Activated T-cell treated with anti-CD3 and anti-CD28 coated beads, Interleukin-2, amount 50 U/mL, for 48 hours (primary cell): ENCODE data around the gene ABITRAM.
"Not testable (repeated sequence)": the region's sequence is repeated elsewhere in the genome, so short reads cannot be mapped to it uniquely, and the experiment has no call there.

Source experiments
- DNase-seq, 2 experiments: peaks; one replicate each; pipeline ENCODE4 v3.0.0-alpha.2; 2020

Gene ABITRAM

GRCh38 chr9:108934323-108934893 is at the start of gene ABITRAM:
Gene ABITRAM, plus strand, starts transcription at chr9:108934400. Its CDS starts 87 bp downstream, at chr9:108934487.
- peak in 1 of 2 experiments; percentile 82 for DNase-seq

DNA sequence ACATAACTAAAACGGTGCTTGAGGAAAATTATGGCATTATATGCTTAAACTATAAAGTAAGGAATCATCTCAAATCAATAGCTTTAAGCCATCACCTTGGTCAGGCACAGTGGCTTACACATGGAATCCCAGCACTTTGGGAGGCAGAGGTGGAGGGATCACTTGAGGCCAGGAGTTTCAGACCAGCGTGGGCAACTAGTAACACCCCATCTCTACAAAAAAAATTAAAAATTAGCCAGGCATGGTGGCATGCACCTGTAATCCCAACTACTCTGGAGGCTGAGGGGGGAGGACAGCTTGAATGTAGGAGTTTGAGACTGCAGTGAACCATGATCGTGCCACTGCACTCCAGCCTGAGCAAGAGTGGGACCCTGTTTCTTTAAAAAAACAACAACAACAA is 49.5 kb upstream of the ABITRAM start:
- no peak for DNase-seq

DNA sequence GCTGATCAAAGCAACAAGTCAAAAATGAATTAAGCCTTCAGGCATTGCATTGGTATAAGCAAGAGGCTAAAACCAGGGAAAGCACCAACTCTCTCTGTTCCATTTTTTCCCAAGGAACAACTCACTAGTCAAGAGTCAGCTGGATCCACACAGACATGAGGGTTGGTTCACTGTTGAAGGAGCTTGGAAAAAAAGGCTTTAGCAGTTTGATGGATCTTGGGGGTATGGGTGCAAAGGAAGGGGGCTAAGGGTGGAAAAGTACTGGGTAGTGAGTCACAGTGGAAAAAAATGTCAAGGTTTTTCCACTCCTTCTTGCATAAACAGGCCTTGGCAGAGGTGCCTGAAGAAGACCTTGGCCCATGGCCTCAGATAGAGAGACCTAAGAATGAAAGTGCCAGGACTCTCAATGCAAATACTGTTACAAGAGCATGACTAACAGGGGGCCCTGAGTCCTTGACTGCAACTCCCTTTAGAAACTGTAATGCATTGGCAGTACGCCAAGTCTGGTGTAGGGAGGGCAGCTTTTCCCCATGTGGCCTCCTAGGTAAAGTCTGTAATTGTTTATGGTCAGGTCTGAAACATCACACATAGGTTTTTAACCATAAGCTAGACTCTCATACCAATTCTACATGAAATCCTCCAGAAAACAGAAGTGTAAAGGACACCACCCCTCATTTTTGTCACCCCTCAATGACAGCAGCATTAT is 48.4 kb upstream of the ABITRAM start:
- peak; percentile 57 to 65 for DNase-seq

DNA sequence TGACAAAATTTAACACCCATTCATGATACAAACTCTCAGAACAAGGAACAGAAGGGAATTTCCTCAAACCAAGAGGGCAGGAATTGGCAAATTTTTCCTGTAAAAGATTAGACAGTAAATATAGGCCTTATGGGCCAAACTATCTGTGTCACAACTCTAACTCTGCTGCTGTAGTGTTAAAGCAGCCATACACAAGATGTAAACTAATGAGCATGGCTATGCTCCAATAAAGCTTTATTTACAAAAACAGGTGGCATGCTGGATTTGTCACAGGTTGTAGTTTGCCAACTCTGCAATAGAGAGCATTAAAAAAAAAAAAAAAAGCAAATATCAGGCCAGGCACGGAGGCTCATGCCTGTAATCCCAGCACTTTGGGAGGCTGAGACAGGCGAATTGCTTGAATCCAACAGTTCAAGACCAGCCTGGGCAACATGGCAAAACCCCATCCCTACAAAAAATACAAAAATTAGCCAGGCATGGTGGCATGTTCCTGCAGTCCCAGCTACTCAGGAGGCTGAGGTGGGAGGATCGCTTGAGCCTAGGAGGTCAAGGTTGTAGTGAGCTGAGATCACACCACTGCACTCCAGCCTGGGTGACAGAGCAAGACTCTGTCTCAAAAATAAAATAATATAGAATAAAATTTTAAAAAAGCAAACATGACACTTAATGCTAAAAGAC is 47.5 kb upstream of the ABITRAM start:
- not testable (repeated sequence) for DNase-seq

GRCh38 chr9:108889649-108890067 is 44.5 kb upstream of the ABITRAM start:
- no peak for DNase-seq

- DNase-seq = no peak
Observed at GRCh38 chr9:108894225-108894997, 39.8 kb upstream of the ABITRAM start.

- DNase-seq = no peak
Observed at GRCh38 chr9:108897324-108898096, 36.7 kb upstream of the ABITRAM start.

GRCh38 chr9:108899023-108899695 is 35.0 kb upstream of the ABITRAM start:
- not testable (repeated sequence) for DNase-seq

GRCh38 chr9:108900176-108900575 is 34.0 kb upstream of the ABITRAM start:
- DNase-seq = no peak

DNA sequence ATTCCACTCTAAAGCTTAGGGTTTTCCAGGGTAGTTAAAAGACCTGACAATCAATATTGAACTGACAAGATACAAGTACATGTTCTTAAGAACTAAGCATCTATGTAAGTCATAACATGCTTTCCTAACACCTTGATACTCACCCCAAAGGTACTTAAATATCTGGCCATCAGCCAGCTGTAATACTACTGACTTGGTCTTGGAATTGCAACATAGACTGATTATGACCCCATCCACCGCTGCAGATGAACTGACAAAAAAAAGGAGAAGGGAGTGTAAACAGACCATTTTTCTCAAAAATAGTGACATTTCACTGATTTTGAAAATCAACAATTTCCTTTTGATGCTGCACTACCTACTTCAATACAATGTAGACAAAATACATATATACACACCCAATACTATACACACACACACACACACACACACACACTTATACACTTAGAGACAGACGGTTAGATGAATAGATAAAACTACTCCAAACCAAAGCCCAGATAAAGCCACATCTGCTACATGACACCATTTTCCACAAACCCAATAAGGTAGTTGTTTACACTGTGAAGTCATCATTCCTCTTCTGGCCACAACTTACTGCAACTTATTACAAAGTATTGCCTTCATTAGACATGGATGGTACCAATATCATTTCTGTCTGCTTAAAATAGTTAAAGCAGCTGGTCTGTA is 30.6 kb upstream of the ABITRAM start:
- DNase-seq = no peak

GRCh38 chr9:108904161-108904560 is 30.0 kb upstream of the ABITRAM start:
- DNase-seq = no peak

DNA sequence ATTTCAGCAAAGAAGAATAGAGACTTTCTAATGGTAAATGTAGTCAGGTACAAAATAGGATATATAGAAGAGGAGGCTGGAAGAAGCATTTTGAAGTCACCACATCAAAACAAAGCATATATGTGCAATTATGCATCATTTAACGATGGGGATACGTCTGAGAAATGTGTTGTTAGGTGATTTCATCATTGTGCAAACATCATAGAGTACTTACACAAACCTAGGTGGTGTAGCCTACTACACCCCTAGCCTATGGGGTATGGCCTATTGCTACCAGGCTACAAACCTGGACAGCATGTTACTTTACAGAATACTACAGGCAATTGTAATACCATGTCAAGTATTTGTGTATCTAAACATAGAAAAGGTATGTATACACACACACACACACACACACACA is 28.7 kb upstream of the ABITRAM start:
- DNase-seq = no peak

DNA sequence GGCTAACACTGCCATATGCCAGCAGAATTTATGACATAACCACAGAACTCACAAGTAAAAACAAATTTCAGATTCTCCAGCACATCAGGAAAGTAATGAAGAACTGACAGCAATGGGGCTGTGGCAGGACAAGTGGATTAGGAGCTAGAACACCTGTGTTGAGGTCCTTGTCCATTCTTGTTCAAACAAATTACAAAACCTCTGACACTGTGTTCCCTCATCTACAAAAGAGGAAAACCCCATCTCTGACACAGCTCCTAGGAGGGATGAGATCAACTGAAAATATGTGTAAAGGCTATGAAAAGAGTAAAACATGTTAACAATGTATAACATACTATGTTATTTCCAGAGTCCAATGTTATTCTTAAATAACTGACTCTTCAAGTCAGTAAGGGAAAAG is 23.8 kb upstream of the ABITRAM start:
- DNase-seq = no peak

DNA sequence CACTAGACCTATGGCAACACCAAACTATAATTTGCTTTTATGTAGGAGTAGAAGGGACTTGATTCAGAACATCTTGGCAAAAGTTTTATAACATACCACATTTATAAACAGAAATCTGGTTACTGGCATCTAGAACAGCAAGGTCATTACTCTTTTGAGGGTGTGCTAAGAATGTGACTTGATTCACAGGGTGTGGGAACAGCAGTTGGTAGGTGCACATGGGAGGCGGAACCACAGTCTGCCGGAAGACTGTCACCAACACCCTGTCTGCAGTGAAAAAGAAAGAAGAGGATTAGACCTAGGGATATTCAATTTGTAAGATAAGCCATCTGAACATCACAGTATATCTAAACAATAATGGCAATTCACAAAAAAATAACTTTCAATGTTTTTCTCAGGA is 23.3 kb upstream of the ABITRAM start:
- no peak for DNase-seq

DNA sequence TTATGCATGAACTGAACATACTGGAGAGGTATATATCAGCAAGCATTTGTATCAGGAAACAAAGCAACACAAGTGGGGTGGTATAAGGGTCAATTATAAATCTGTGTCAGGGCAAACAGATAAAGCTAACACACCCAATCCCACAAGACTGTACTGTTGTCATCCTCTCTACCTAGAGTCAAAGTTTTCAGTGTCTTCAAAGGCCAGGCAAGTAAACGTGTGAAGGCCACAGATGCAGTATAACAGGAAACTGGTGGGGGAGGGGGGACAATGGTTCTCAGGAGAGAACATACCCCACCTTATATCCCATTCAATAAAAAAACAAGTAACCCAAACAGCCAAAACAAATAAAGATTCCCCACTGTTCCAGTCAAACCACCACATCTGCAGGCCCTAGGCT is 22.4 kb upstream of the ABITRAM start:
- DNase-seq = no peak

- no peak for DNase-seq
Observed at GRCh38 chr9:108913391-108913790, 20.8 kb upstream of the ABITRAM start.

DNA sequence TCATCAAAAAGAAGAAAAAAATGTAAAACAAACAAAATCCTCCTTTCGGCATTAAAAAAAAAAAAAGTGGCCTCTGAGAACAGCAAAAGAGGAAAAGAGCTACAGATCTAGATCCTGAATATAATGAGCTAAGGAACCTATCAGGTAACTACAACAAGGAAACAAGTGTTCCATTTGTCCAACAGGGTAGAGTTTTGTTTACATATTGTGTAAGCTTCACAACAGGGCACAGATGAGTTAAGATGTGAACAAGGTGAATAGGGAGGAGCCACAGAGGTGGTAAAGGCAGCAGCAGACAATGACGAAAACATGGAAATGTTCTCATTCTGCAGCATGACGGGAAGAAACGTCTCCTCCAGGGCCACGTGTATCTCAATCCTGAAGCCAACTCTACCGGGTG is 14.7 kb upstream of the ABITRAM start:
- no peak for DNase-seq

DNA sequence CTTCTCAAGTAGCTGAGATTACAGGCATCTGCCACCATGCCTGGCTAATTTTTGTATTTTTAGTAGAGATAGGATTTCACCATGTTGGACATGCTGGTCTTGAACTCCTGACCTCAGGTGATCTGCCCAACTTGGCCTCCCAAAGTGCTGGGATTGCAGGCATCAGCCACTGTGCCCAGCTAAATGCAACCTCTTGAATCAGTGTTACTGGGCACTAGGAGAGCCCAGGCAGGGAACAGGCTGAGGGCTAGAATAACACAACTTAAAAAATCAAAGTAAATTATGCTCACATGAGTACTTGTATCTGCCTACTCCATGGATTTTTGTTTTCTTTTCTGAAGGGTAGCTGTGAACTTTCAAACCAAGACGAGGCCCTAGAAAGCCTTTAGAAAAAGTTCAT is 13.8 kb upstream of the ABITRAM start:
- DNase-seq = not testable (repeated sequence)

GRCh38 chr9:108921200-108921599 is 13.0 kb upstream of the ABITRAM start:
- DNase-seq = no peak

DNA sequence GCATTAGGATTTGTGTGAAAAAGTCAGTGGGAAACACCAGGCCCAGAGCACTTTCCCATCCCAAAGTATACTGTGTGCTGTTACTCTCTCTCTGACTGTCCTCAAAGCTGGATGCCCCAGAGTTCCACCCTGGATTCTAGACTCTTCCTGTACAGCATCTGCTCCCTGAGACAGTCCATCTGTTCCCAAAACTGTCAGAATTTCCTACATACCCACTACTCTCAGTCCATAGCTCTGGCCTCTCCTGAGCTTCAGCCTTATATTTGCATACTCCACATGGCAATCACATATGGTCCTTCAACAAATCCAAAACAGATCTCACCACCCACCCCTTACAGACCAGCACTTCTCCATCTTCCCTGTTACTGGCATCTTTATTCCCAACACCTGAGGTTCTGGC is 9.7 kb upstream of the ABITRAM start:
- no peak for DNase-seq

DNA sequence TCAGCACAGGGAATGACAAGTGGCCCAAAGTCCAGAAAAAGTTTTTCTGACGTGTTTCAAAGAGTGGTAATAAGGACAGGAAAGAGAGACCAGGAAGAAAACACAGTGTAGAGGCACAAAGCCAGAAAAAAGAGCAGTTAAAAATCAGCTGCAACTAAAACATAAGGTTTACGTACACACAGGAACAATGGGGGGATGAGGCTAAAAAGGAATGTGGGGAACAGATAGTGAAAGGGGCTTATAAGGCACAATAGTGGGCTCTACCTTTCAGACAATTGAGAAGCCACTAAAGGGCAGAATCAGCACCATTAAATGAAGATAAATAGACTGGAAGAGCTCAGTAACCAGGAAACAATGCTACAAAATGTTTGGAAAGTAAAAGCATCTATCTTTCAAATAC is 5.8 kb upstream of the ABITRAM start:
- DNase-seq = no peak
